CD4-positive, alpha-beta T cell treated with Interleukin-10 for 1 hour (primary cell): ENCODE results near the gene PAM16.
"Not testable (repeated sequence)": the region's sequence is repeated elsewhere in the genome, so short reads cannot be mapped to it uniquely, and the experiment has no call there.

ENCODE experiments used
- DNase-seq: peaks from one replicate; pipeline ENCODE4 v3.0.0-alpha.2; 2020

PAM16 gene

GRCh38 chr16:4350365-4350786 lies 745 bp downstream of the PAM16 start:
- DNase-seq, result no peak

- no peak for DNase-seq
Observed at GRCh38 chr16:4349332-4349731, 1.8 kb downstream of the PAM16 start.

- no peak for DNase-seq
Observed at GRCh38 chr16:4347765-4348509, 3.2 kb downstream of the PAM16 start.

- no peak for DNase-seq
Observed at GRCh38 chr16:4347010-4347409, 4.1 kb downstream of the PAM16 start.

GRCh38 chr16:4345836-4346781 lies 5.0 kb downstream of the PAM16 start:
- DNase-seq, result no peak

GRCh38 chr16:4344983-4345835 lies 5.9 kb downstream of the PAM16 start:
- no peak for DNase-seq

- not testable (repeated sequence) for DNase-seq
Observed at GRCh38 chr16:4344300-4344982, 6.7 kb downstream of the PAM16 start.

- no peak for DNase-seq
Observed at GRCh38 chr16:4342866-4343744, 8.0 kb downstream of the PAM16 start.

GRCh38 chr16:4341250-4341649 lies 9.9 kb downstream of the PAM16 start:
- DNase-seq, result no peak

GRCh38 chr16:4340443-4340842 lies 10.7 kb downstream of the PAM16 start:
- no peak for DNase-seq

- DNase-seq, result no peak
Observed at GRCh38 chr16:4339909-4340308, 11.2 kb downstream of the PAM16 start.

- DNase-seq, result no peak
Observed at GRCh38 chr16:4339455-4339854, 11.7 kb downstream of the PAM16 start.

- no peak for DNase-seq
Observed at GRCh38 chr16:4338712-4339299, 12.3 kb downstream of the PAM16 start.

GRCh38 chr16:4338125-4338582 lies 13.0 kb downstream of the PAM16 start:
- DNase-seq, result no peak

- DNase-seq, result no peak
Observed at GRCh38 chr16:4337540-4338088, 13.5 kb downstream of the PAM16 start.

GRCh38 chr16:4336701-4337539 lies 14.2 kb downstream of the PAM16 start:
- DNase-seq, result no peak

GRCh38 chr16:4334724-4335495 lies 16.2 kb downstream of the PAM16 start:
- no peak for DNase-seq

- not testable (repeated sequence) for DNase-seq
Observed at GRCh38 chr16:4333714-4334113, 17.4 kb downstream of the PAM16 start.

- DNase-seq, result no peak
Observed at GRCh38 chr16:4333308-4333638, 17.8 kb downstream of the PAM16 start.
